Stimulated activated CD8-positive, alpha-beta memory T cell treated with anti-CD3 and anti-CD28 coated beads, Interleukin-7, amount 100 ng/mL, for 24 hours (primary cell): ENCODE measurements around the gene CLEC2B.

Source experiments
- DNase-seq: peaks from one replicate; pipeline ENCODE4 v3.0.0-alpha.2; 2020; ENCODE audit warnings: low read depth

The CLEC2B gene

DNA sequence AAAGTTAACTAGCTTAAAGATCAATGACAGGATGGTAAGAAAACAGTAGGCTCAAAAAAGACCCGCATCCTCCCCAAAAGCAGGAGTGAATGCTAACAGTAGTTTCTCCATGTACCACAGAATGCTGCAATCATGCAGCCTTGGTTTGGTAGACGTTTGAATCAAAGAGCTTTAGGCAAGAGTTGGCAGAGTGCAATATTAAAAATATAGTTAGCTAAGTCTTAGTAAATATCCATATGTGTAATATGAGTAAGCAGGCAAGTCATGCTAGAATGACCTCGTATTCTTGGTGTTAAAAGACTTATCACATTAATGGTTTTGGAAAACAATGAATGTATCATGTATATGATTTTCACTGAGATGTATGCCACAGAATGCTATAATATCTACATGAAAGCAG lies 60.6 kb downstream of the CLEC2B start:
- DNase-seq = no peak

DNA sequence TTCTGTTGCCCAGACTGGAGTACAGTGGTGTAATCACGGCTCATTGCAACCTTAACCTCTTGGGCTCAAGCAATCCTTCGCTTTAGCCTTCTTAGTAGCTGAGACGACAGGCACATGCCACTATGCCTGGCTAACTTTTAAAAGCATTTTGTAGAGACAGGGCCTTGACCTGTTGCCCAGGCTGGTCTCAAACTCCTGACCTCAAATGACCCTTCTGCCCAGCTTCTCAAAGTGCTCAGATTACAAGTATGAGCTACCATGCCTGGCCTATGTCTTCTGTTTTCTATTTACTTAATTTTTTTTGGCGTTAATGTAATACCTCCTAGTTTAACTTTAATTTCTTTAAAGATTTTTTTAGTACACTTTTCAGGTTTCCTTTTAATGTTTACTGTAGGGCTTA lies 62.4 kb downstream of the CLEC2B start:
- no peak for DNase-seq

DNA sequence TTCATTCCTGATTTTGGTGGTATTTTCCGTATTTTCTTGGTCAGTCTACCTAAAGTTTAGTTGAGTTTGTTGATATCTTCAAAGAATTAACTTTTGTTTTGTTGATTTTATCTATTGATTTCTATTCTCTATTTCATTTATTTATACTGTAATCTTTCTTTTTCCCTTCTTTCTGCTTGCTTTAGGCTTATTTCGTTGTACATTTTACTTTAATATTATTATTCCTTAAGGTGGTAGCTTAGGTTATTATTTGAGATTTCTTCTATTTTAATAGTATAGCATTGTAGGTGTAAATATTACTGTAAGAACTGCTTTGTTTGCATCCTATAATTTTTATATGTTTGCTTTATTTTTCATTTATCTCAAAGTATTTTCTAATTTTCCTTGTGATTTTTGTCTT lies 63.3 kb downstream of the CLEC2B start:
- no peak for DNase-seq
